Measurements from ENCODE around the gene RBAK.
"Not testable (repeated sequence)": the region's sequence is repeated elsewhere in the genome, so short reads cannot be mapped to it uniquely, and the experiment has no call there.

DNA sequence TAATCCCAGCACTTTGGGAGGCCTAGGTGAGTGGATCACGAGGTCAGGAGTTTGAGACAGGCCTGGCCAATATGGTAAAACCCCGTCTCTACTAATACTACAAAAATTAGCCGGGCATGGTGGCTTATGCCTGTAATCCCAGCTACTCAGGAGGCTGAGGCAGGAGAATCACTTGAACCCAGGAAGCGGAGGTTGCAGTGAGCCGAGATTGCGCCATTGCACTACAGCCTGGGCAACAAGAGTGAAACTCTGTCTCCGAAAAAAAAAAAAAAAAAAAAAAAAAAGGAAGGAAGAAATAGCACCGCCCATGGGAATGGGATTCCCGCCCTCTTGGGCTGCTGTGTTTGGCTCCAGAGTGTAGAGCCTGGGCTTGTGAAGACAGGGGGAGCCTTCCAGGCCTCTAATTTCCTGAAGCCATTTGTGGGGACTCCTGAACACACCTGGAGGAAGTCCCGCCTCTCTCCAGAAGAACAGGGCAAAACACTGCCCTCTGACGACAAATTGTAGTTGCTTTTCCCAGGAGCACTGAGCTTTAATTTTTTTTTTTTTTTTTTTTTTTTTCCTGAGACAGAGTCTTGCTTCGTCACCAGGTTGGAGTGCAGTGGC is 42.7 kb downstream of the RBAK start:
- TF ChIP-seq, protein P1, sequence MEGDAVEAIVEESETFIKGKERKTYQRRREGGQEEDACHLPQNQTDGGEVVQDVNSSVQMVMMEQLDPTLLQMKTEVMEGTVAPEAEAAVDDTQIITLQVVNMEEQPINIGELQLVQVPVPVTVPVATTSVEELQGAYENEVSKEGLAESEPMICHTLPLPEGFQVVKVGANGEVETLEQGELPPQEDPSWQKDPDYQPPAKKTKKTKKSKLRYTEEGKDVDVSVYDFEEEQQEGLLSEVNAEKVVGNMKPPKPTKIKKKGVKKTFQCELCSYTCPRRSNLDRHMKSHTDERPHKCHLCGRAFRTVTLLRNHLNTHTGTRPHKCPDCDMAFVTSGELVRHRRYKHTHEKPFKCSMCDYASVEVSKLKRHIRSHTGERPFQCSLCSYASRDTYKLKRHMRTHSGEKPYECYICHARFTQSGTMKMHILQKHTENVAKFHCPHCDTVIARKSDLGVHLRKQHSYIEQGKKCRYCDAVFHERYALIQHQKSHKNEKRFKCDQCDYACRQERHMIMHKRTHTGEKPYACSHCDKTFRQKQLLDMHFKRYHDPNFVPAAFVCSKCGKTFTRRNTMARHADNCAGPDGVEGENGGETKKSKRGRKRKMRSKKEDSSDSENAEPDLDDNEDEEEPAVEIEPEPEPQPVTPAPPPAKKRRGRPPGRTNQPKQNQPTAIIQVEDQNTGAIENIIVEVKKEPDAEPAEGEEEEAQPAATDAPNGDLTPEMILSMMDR (IDR thresholded peaks at IDR 0.05; ENCODE audit: low read depth, low read length, missing input control): not testable (repeated sequence)
- TF ChIP-seq TAF1 (conservative IDR thresholded peaks at IDR 0.05); RXRA (IDR thresholded peaks at IDR 0.05); SP1 (IDR thresholded peaks at IDR 0.05); RAD21 (IDR thresholded peaks at IDR 0.05); GABPA (IDR thresholded peaks at IDR 0.05 in 1 of 2, conservative IDR thresholded peaks at IDR 0.05 in 1 of 2); YY1 (IDR thresholded peaks at IDR 0.05); EGR1 (IDR thresholded peaks at IDR 0.05; ENCODE audit: low read depth in 2 of 2): not testable (repeated sequence)
- TF ChIP-seq, protein P2, sequence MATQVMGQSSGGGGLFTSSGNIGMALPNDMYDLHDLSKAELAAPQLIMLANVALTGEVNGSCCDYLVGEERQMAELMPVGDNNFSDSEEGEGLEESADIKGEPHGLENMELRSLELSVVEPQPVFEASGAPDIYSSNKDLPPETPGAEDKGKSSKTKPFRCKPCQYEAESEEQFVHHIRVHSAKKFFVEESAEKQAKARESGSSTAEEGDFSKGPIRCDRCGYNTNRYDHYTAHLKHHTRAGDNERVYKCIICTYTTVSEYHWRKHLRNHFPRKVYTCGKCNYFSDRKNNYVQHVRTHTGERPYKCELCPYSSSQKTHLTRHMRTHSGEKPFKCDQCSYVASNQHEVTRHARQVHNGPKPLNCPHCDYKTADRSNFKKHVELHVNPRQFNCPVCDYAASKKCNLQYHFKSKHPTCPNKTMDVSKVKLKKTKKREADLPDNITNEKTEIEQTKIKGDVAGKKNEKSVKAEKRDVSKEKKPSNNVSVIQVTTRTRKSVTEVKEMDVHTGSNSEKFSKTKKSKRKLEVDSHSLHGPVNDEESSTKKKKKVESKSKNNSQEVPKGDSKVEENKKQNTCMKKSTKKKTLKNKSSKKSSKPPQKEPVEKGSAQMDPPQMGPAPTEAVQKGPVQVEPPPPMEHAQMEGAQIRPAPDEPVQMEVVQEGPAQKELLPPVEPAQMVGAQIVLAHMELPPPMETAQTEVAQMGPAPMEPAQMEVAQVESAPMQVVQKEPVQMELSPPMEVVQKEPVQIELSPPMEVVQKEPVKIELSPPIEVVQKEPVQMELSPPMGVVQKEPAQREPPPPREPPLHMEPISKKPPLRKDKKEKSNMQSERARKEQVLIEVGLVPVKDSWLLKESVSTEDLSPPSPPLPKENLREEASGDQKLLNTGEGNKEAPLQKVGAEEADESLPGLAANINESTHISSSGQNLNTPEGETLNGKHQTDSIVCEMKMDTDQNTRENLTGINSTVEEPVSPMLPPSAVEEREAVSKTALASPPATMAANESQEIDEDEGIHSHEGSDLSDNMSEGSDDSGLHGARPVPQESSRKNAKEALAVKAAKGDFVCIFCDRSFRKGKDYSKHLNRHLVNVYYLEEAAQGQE (IDR thresholded peaks at IDR 0.05): not testable (repeated sequence)
